ENCODE results near the gene DIDO1. TPM values are rescaled to one million over a fixed set of nuclear protein-coding genes. Genes with fewer than 3 reads are reported as not detected.

The DIDO1 gene
- total and polyA plus RNA-seq, 2 of the 13 experiments (the other 11 are each of a cell fraction or from before 2014, with no cell fraction given) = 75.0 to 75.1 TPM

DNA sequence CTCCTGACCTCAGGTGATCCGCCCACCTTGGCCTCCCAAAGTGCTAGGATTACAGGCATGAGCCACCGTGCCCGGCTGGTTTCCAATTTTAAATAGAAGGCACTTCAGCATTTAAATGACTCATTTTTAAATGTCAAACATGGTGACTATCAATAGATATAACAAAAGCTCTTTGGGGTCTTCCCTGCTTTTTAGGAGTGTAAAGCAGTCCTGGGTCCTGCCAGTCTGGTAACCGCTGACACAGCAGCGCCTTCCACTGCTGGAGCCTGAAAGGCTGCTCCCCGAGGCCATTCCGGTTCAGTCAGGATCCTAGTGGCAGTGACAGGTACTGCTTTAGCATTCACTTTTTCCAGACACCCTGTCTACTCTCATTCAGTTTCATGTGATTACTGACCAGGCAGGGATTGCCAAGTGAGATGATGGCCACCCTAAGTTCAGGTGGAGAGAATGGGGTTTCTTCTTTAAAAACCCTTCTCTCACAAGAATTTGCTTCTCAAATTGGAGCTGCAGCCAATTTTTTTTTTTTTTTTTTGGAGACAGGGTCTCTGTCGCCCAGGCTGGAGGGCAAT is 5.1 kb downstream of the DIDO1 start (continued):
- TF ChIP-seq, protein P1, sequence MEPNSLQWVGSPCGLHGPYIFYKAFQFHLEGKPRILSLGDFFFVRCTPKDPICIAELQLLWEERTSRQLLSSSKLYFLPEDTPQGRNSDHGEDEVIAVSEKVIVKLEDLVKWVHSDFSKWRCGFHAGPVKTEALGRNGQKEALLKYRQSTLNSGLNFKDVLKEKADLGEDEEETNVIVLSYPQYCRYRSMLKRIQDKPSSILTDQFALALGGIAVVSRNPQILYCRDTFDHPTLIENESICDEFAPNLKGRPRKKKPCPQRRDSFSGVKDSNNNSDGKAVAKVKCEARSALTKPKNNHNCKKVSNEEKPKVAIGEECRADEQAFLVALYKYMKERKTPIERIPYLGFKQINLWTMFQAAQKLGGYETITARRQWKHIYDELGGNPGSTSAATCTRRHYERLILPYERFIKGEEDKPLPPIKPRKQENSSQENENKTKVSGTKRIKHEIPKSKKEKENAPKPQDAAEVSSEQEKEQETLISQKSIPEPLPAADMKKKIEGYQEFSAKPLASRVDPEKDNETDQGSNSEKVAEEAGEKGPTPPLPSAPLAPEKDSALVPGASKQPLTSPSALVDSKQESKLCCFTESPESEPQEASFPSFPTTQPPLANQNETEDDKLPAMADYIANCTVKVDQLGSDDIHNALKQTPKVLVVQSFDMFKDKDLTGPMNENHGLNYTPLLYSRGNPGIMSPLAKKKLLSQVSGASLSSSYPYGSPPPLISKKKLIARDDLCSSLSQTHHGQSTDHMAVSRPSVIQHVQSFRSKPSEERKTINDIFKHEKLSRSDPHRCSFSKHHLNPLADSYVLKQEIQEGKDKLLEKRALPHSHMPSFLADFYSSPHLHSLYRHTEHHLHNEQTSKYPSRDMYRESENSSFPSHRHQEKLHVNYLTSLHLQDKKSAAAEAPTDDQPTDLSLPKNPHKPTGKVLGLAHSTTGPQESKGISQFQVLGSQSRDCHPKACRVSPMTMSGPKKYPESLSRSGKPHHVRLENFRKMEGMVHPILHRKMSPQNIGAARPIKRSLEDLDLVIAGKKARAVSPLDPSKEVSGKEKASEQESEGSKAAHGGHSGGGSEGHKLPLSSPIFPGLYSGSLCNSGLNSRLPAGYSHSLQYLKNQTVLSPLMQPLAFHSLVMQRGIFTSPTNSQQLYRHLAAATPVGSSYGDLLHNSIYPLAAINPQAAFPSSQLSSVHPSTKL (CRISPR knock-in tag; IDR thresholded peaks at IDR 0.05) = peak; percentile 27; the same call in 1 of the 2 replicates
- TF ChIP-seq NRL (CRISPR knock-in tag; IDR thresholded peaks at IDR 0.05; ENCODE audit: borderline replicate concordance) (0 out of 2 replicates have a peak, but pooled peaks have one; percentile 52), REL (CRISPR knock-in tag; conservative IDR thresholded peaks at IDR 0.05) (no peak), SP5 (CRISPR knock-in tag; IDR thresholded peaks at IDR 0.05; ENCODE audit: borderline replicate concordance, low read depth) (no peak; the same call in 1 of the 2 replicates), TRAFD1 (CRISPR knock-in tag; IDR thresholded peaks at IDR 0.05; ENCODE audit: borderline replicate concordance) (no peak), ETV5 (CRISPR knock-in tag; IDR thresholded peaks at IDR 0.05; ENCODE audit: borderline replicate concordance) (peak; percentile 67), RARA (CRISPR knock-in tag; IDR thresholded peaks at IDR 0.05) (peak; percentile 59), NFIB (CRISPR knock-in tag; IDR thresholded peaks at IDR 0.05; ENCODE audit: borderline replicate concordance) (no peak), SOX6 (IDR thresholded peaks at IDR 0.05) (no peak), SOX6 (CRISPR knock-in tag; IDR thresholded peaks at IDR 0.05) (peak; percentile 35; the same call in 1 of the 2 replicates), ATM (IDR thresholded peaks at IDR 0.05; ENCODE audit: borderline replicate concordance) (no peak), ZNF670 (CRISPR knock-in tag; IDR thresholded peaks at IDR 0.05; ENCODE audit: borderline replicate concordance) (no peak), THAP7 (CRISPR knock-in tag; IDR thresholded peaks at IDR 0.05) (no peak), KLF12 (CRISPR knock-in tag; IDR thresholded peaks at IDR 0.05; ENCODE audit: borderline replicate concordance) (peak; percentile 24; the same call in 1 of the 2 replicates), ZFX (CRISPR knock-in tag; IDR thresholded peaks at IDR 0.05; ENCODE audit: low read depth) (peak; percentile 66; the same call in 1 of the 2 replicates), MEIS2 (CRISPR knock-in tag; IDR thresholded peaks at IDR 0.05) (peak; percentile 44; the same call in 1 of the 2 replicates), TBX2 (CRISPR knock-in tag; IDR thresholded peaks at IDR 0.05; ENCODE audit: borderline replicate concordance) (peak; percentile 26; the same call in 1 of the 2 replicates), ZNF10 (CRISPR knock-in tag; IDR thresholded peaks at IDR 0.05; ENCODE audit: borderline replicate concordance, low read depth) (no peak), TSC22D2 (CRISPR knock-in tag; IDR thresholded peaks at IDR 0.05; ENCODE audit: borderline replicate concordance) (no peak), GATAD2A (CRISPR knock-in tag; IDR thresholded peaks at IDR 0.05) (peak; percentile 75), ZNF724P (CRISPR knock-in tag; IDR thresholded peaks at IDR 0.05; ENCODE audit: borderline replicate concordance) (0 out of 2 replicates have a peak, but pooled peaks have one; percentile 38), ZMYM3 (CRISPR knock-in tag; IDR thresholded peaks at IDR 0.05) (peak; percentile 65; the same call in 1 of the 2 replicates), POGZ (CRISPR knock-in tag; IDR thresholded peaks at IDR 0.05) (peak; percentile 44; the same call in 1 of the 2 replicates), ZNF263 (CRISPR knock-in tag; IDR thresholded peaks at IDR 0.05) (no peak), ZNF746 (CRISPR knock-in tag; IDR thresholded peaks at IDR 0.05) (no peak)

All from HepG2 (cell line).